K562 (cell line): ENCODE measurements around the gene TXNDC8. TPM values are rescaled to one million over a fixed set of nuclear protein-coding genes. Genes with fewer than 3 reads are reported as not detected.

ENCODE experiments used
- ATAC-seq: fragments of 200-7000 bp; cut with Tn5 transposase; 3 replicates; pipeline ENCODE4 v1.9.1; 2020; ENCODE audit warnings: moderate library complexity
- BruUV-seq: library from RNA; stranded (reverse); fragments of 400-500 nt; replicated peaks from 2 replicates; lab custom pipeline; 2021; lab: Mats Ljungman, UMichigan
- CTCF ChIA-PET: fragments of 300-600 bp; formaldehyde crosslinking; extraction: SDS; loops from one replicate; lab custom pipeline; 2021; ENCODE audit warnings: low intra/inter-chr PET ratio; lab: Yijun Ruan, JAX
- POLR2A ChIA-PET: fragments of 300-600, 350-650 bp; sonication (Branson Sonifier 250); formaldehyde crosslinking; extraction: SDS; loops from one replicate; lab custom pipeline; 2021; ENCODE audit warnings: antibody characterized with exemption, inconsistent platforms; lab: Yijun Ruan, JAX
- DNase-seq, 4 experiments: peaks; one replicate each; pipeline versions ENCODE4 v3.0.0 to v3.0.0-alpha.2; 2011 to 2018; ENCODE audit warnings: low spot score in 3 of 4, mixed read lengths in 3 of 4; ENCODE audit errors: extremely low read depth in 1 of 4
- FAIRE-seq: peaks from 2 replicates; lab custom pipeline; 2011; peaks lifted over from hg19 to GRCh38; lab: Jason Lieb, UNC
- H2AFZ ChIP-seq: 2 replicates; pipeline ENCODE4 v1.6.0; 2011; ENCODE audit warnings: low read depth, low read length, control low read depth, inconsistent platforms
- H3K27ac ChIP-seq: fragments of 200-600 bp; 3 replicates; pipeline ENCODE4 v1.8.0; 2011; ENCODE audit warnings: low read depth, mild to moderate bottlenecking, control low read depth, inconsistent platforms, low read length, moderate library complexity, mixed read lengths; ENCODE audit errors: extremely low read depth
- H3K27me3 ChIP-seq, 2 experiments: fragments of 300-600 bp in 1 of 2; 2 replicates in 1 of 2; 3 replicates in 1 of 2; pipeline versions ENCODE4 v1.6.0 to v1.8.0; 2011; ENCODE audit warnings: inconsistent platforms in 2 of 2, low read length in 2 of 2, mild to moderate bottlenecking in 1 of 2, mixed read lengths in 1 of 2, moderate library complexity in 1 of 2; ENCODE audit not compliant: control insufficient read depth in 2 of 2, insufficient read depth in 2 of 2
- H3K36me3 ChIP-seq: fragments of 300-600 bp; 3 replicates; pipeline ENCODE4 v1.8.0; 2011; ENCODE audit warnings: mild to moderate bottlenecking, low read length, inconsistent platforms; ENCODE audit not compliant: control insufficient read depth, insufficient read depth
- H3K4me1 ChIP-seq, 2 experiments: fragments of 200-600 bp in 1 of 2; replicated peaks in 1 of 2; 2 replicates in 1 of 2; 3 replicates in 1 of 2; pipeline versions ENCODE4 v1.5.1 to v1.8.0; 2011; ENCODE audit warnings: inconsistent platforms in 2 of 2, low read length in 2 of 2, mild to moderate bottlenecking in 1 of 2, mixed read lengths in 1 of 2, moderate library complexity in 1 of 2; ENCODE audit not compliant: control insufficient read depth in 2 of 2, insufficient read depth in 2 of 2
- H3K4me2 ChIP-seq: 2 replicates; pipeline ENCODE4 v1.6.1; 2011; ENCODE audit warnings: low read length, control low read depth, inconsistent platforms, mixed read lengths; ENCODE audit not compliant: insufficient read depth
- H3K4me3 ChIP-seq: fragments of 200-600 bp; sonication (generic), shearing (Covaris generic); 2 replicates; pipeline ENCODE4 v1.5.1; 2016; ENCODE audit warnings: control low read depth, inconsistent platforms
- H3K79me2 ChIP-seq: fragments of 200-600 bp; 3 replicates; pipeline ENCODE4 v1.8.0; 2011; ENCODE audit warnings: low read length, inconsistent platforms; ENCODE audit not compliant: control insufficient read depth, insufficient read depth
- H3K9ac ChIP-seq, 2 experiments: 2 replicates each; pipeline versions ENCODE4 v1.6.0 to v1.6.1; 2011; ENCODE audit warnings: low read depth in 2 of 2, low read length in 2 of 2, control low read depth in 1 of 2, inconsistent platforms in 1 of 2, mild to moderate bottlenecking in 1 of 2, mixed read lengths in 1 of 2; ENCODE audit not compliant: insufficient read depth in 1 of 2
- H3K9me1 ChIP-seq: one replicate; pipeline ENCODE4 v1.6.0; 2011; ENCODE audit warnings: inconsistent platforms, mild to moderate bottlenecking, low read length, moderate library complexity; ENCODE audit not compliant: control insufficient read depth, insufficient read depth
- H3K9me3 ChIP-seq: replicated peaks from 2 replicates; pipeline ENCODE4 v1.5.1; 2011; ENCODE audit warnings: low read depth, low read length, inconsistent platforms; ENCODE audit not compliant: control insufficient read depth, insufficient read depth
- H4K20me1 ChIP-seq: replicated peaks from 2 replicates; pipeline ENCODE4 v1.6.1; 2011; ENCODE audit warnings: low read length, inconsistent platforms, mixed read lengths; ENCODE audit not compliant: control insufficient read depth, insufficient read depth
- CBX2 ChIP-seq: fragments of 200-600 bp; sonication (generic); IDR thresholded peaks from one replicate; pipeline ENCODE4 v1.6.1; 2012; ENCODE audit warnings: mild to moderate bottlenecking, low read length, inconsistent platforms; ENCODE audit not compliant: insufficient read depth, poor library complexity, severe bottlenecking
- ETS2 ChIP-seq: IDR thresholded peaks from 2 replicates; pipeline ENCODE4 v1.6.1; 2016; ENCODE audit warnings: borderline replicate concordance, missing genetic modification characterization, mild to moderate bottlenecking, moderate library complexity, missing compliant biosample characterization; ENCODE audit not compliant: poor library complexity, severe bottlenecking
- EZH2 ChIP-seq: IDR thresholded peaks from 2 replicates; pipeline ENCODE4 v1.6.1; 2012; ENCODE audit warnings: low read depth, mild to moderate bottlenecking, inconsistent platforms, low read length, borderline replicate concordance
- NRF1 ChIP-seq, 2 experiments: fragments of 450-650 bp; IDR thresholded peaks in 1 of 2; conservative IDR thresholded peaks in 1 of 2; 2 replicates each; pipeline ENCODE4 v1.6.1; 2014; ENCODE audit warnings: mild to moderate bottlenecking in 2 of 2
- PHB ChIP-seq: fragments of 250-450 bp; sonication (Bioruptor Pico); IDR thresholded peaks from 2 replicates; pipeline ENCODE4 v1.5.0; 2021
- PHF8 ChIP-seq: fragments of 200-600 bp; sonication (generic); IDR thresholded peaks from 2 replicates; pipeline ENCODE4 v1.6.1; 2012; ENCODE audit warnings: mixed run types, mild to moderate bottlenecking, inconsistent platforms, low read length, moderate library complexity, borderline replicate concordance
- PHTF2 ChIP-seq: fragments of 250-450 bp; sonication (Bioruptor Pico); IDR thresholded peaks from 2 replicates; pipeline ENCODE4 v1.5.0; 2021; ENCODE audit warnings: mild to moderate bottlenecking
- SIN3A ChIP-seq, 2 experiments: fragments of 150-350 bp in 1 of 2; IDR thresholded peaks; 2 replicates each; pipeline ENCODE4 v1.6.1; 2011 to 2016; ENCODE audit warnings: borderline replicate concordance in 2 of 2, low read depth in 2 of 2, low read length in 2 of 2, mild to moderate bottlenecking in 2 of 2, moderate library complexity in 2 of 2; ENCODE audit not compliant: control insufficient read depth in 1 of 2
- SP1 ChIP-seq: sonication (generic); formaldehyde crosslinking; IDR thresholded peaks from 2 replicates; pipeline ENCODE4 v1.8.1; 2022; ENCODE audit warnings: mild to moderate bottlenecking, missing genetic modification reagents
- SP2 ChIP-seq: IDR thresholded peaks from 2 replicates; pipeline ENCODE4 v1.6.1; 2011; ENCODE audit warnings: mild to moderate bottlenecking, low read depth, low read length, moderate library complexity; ENCODE audit not compliant: poor library complexity, severe bottlenecking; ENCODE audit errors: extremely low read depth
- ZKSCAN1 ChIP-seq: fragments of 150-350 bp; IDR thresholded peaks from 2 replicates; pipeline ENCODE4 v1.6.1; 2016; ENCODE audit warnings: low read depth, low read length
- ZNF3 ChIP-seq: fragments of 250-450 bp; sonication (Bioruptor Pico); IDR thresholded peaks from 2 replicates; pipeline ENCODE4 v1.5.0; 2021; ENCODE audit warnings: mild to moderate bottlenecking, moderate library complexity
- ZNF764 ChIP-seq: fragments of 250-450 bp; sonication (Bioruptor Pico); IDR thresholded peaks from 2 replicates; pipeline ENCODE4 v1.4.0; 2020; ENCODE audit warnings: low read depth, mild to moderate bottlenecking, moderate library complexity
- WGBS: fragments of 100-300 bp; shearing (Covaris generic); methylation state at CpG from one replicate; pipeline ENCODE4 v1.1.6; 2016; ENCODE audit warnings: low coverage, mixed read lengths; ENCODE audit not compliant: insufficient coverage; ENCODE audit errors: missing lambda C conversion rate; 5-methylcytosine and 5-hydroxymethylcytosine counted together
- in situ Hi-C: fragments of 300-500 bp; cut with MboI; formaldehyde crosslinking; loops from 4 replicates; pipeline ENCODE4 v1.15.0; 2018; ENCODE audit warnings: inconsistent platforms, mixed read lengths
- intact Hi-C: fragments of 100-400 bp; cut with micrococcal nuclease; formaldehyde crosslinking; loops from 2 replicates; pipeline ENCODE4 v1.14.2; 2022
- polyA plus RNA-seq, 8 experiments: library from polyadenylated mRNA; depleted of rRNA in 4 of 8; stranded (reverse) in 5 of 8; unstranded in 3 of 8; fragments of >200 nt; fragmentation: Nextera tagmentation in 2 of 8; fragmentation: Illumina TruSeq in 1 of 8; extraction: Ambion mirVana in 2 of 8; extraction: Trizol in 1 of 8; gene quantifications; 2 replicates each; pipeline versions ENCODE4 v1.2.1 to v1.2.3, GENCODE V29; 2011 to 2014; ENCODE audit warnings: inconsistent platforms in 1 of 8, missing spikeins in 1 of 8
- total RNA-seq, 7 experiments: library from RNA; depleted of rRNA in 6 of 7; stranded (reverse); fragments of >200 nt in 6 of 7; fragmentation: Illumina TruSeq in 2 of 7; extraction: Trizol in 2 of 7; gene quantifications; 2 replicates each; pipeline versions ENCODE4 v1.2.1 to v1.2.3, GENCODE V29; 2011 to 2021; ENCODE audit warnings: low replicate concordance in 1 of 7

The TXNDC8 gene
- total and polyA plus RNA-seq, 9 of the 15 experiments (the other 6 are each of a cell fraction or from before 2014, with no cell fraction given), result not detected

DNA sequence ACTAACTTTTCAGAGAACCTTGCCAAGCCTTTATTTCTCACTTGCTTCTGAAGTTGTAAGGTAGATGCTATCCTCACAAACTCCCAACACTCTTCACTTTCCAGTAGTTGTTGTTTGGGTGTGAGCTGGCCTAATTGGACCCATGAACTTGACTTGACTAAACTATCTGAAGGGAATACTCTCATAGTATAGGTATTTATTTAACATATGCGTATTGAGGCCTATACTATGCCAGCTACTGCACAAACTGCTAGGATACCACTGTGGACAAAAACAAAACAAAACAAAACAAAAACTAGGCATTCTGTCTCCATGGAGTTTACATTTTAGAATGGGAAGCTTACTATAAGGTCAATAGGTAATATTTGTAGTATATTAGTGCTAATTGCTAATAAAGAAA lies 1.3 kb downstream of the TXNDC8 start:
- Histone ChIP-seq H4K20me1 (no peaks in the 10 kb centered on the region), H3K27me3 (peaks cover 0 to 8% of the 10 kb centered on the region in 2 experiments; a peak in 1 of 5 replicates), H3K4me3 (no peak overlapping the region), H3K36me3 (no peaks in the 10 kb centered on the region), H2AFZ (no peak overlapping the region), H3K9me1 (no peaks in the 10 kb centered on the region), H3K79me2 (no peaks in the 10 kb centered on the region), H3K27ac (no peak overlapping the region), H3K4me2 (no peak overlapping the region), H3K9me3 (no peaks in the 10 kb centered on the region), H3K4me1 (no peaks in the 10 kb centered on the region), H3K9ac (no peak overlapping the region)
- BruUV-seq, result no TSS peak
- FAIRE-seq (no peak), ATAC-seq (no peak), DNase-seq (no peak)
- POLR2A ChIA-PET, result no interaction called here
- CTCF ChIA-PET, result no interaction called here
- intact Hi-C loops (no loop called here), in situ Hi-C loops (no loop called here)
- TF ChIP-seq ZNF3 (CRISPR knock-in tag), result no peak
- TF ChIP-seq CBX2, result no peak
- TF ChIP-seq PHF8, result no peak
- TF ChIP-seq ETS2, result no peak
- TF ChIP-seq PHB, result no peak
- no peak for TF ChIP-seq PHTF2
- TF ChIP-seq EZH2, result no peak
- TF ChIP-seq SP1 (CRISPR knock-in tag), result no peak
- no peak for TF ChIP-seq SIN3A (IDR thresholded peaks at IDR 0.05; ENCODE audit: borderline replicate concordance in 2 of 2, control insufficient read depth in 1 of 2, low read depth in 2 of 2, low read length in 2 of 2)
- no peak for TF ChIP-seq NRF1 (conservative IDR thresholded peaks at IDR 0.05 in 1 of 2, IDR thresholded peaks at IDR 0.05 in 1 of 2)
- TF ChIP-seq ZKSCAN1, result no peak
- no peak for TF ChIP-seq SP2
- TF ChIP-seq ZNF764 (CRISPR knock-in tag), result no peak
- 12% methylated on average over 1 of the region's 1 CpG for WGBS
